Measurements from ENCODE around the gene DAPK1.

The DAPK1 gene

DNA sequence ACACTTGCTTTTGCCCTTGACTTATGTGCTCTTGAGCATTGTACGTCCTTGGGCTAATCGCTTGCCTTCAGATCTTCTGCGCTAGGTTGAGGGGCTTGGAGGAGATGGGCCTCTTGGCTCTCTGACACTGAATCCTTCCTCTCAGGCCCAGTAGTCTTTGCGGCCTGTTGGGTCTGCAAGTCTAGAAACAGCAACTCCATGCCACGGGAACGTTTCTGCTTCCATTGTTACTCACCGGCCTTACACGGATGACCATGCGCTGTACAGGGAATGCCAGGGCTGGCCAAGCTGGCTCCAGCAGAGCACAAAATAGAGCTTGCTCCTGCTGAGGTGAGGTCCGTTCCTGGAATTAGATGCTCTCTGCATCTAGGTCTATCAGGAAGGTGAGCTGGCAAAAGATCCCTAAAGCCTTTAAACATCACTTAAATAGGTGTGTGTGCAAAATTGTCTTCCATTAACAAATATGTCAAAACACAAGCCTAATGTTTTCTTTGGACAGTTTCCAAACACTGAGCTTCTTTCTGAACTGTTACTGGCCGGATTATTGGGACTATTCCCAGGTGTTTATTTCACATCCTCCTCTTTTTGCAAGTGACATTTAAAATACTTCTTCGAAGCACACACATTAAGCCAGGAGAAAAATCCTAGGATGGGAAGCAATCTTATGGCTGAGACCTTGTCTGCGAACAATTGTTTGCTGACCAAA lies 29.7 kb downstream of the DAPK1 start:
- H3K9me3 ChIP-seq (ENCODE audit: control insufficient read depth in 1 of 2, low read length in 2 of 2): no peaks in the 10 kb centered on the region
- no peak overlapping the region for H3K27ac ChIP-seq (ENCODE audit: low read depth, low read length)
- H3K4me1 ChIP-seq (ENCODE audit: control insufficient read depth in 1 of 2, insufficient read depth in 2 of 2, low read length in 2 of 2): peaks cover 3 to 6% of the 10 kb centered on the region in 2 donors
- no peaks in the 10 kb centered on the region for H3K36me3 ChIP-seq (ENCODE audit: control insufficient read depth in 1 of 2, insufficient read depth in 2 of 2, low read length in 2 of 2)
- H3K9ac ChIP-seq (ENCODE audit: low read depth in 1 of 2, low read length in 2 of 2): no peak overlapping the region
- H3K4me3 ChIP-seq (ENCODE audit: low read depth in 1 of 2, low read length in 2 of 2): no peak overlapping the region
- no peaks in the 10 kb centered on the region for H3K27me3 ChIP-seq (ENCODE audit: control insufficient read depth in 1 of 2, insufficient read depth in 2 of 2, low read length in 2 of 2)

DNA sequence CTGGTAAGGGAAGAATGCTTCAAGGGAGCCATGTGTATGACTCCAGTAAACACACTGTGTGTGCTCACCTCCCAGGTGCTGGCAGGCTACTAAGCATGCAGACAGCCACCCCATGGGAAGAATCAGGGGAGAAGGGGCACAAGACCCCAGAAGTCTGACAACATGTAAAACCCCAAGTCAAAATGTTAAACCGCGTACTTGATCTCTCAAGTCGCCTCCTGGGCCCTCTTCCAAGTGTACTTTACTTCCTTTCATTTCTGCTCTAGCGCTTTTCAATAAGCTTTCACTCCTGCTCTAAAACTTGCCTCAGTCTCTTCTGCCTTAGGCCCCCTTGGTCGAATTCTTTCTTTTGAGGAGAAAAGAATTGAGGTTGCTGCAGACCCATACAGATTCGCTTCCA lies 31.3 kb downstream of the DAPK1 start:
- Histone ChIP-seq H3K4me3 (ENCODE audit: low read depth in 1 of 2, low read length in 2 of 2) (no peak overlapping the region), H3K9me3 (ENCODE audit: control insufficient read depth in 1 of 2, low read length in 2 of 2) (no peaks in the 10 kb centered on the region), H3K4me1 (ENCODE audit: control insufficient read depth in 1 of 2, insufficient read depth in 2 of 2, low read length in 2 of 2) (peaks cover 3 to 6% of the 10 kb centered on the region in 2 donors), H3K9ac (ENCODE audit: low read depth in 1 of 2, low read length in 2 of 2) (no peak overlapping the region), H3K27me3 (ENCODE audit: control insufficient read depth in 1 of 2, insufficient read depth in 2 of 2, low read length in 2 of 2) (no peaks in the 10 kb centered on the region), H3K27ac (ENCODE audit: low read depth, low read length) (no peak overlapping the region), H3K36me3 (ENCODE audit: control insufficient read depth in 1 of 2, insufficient read depth in 2 of 2, low read length in 2 of 2) (no peaks in the 10 kb centered on the region)

- no peaks in the 10 kb centered on the region for H3K27me3 ChIP-seq (ENCODE audit: control insufficient read depth in 1 of 2, insufficient read depth in 2 of 2, low read length in 2 of 2)
- no peak overlapping the region for H3K27ac ChIP-seq (ENCODE audit: low read depth, low read length)
- H3K4me3 ChIP-seq (ENCODE audit: low read depth in 1 of 2, low read length in 2 of 2): no peak overlapping the region
- H3K4me1 ChIP-seq (ENCODE audit: control insufficient read depth in 1 of 2, insufficient read depth in 2 of 2, low read length in 2 of 2): peaks cover 3 to 6% of the 10 kb centered on the region in 2 donors
- no peak overlapping the region for H3K9ac ChIP-seq (ENCODE audit: low read depth in 1 of 2, low read length in 2 of 2)
- H3K36me3 ChIP-seq (ENCODE audit: control insufficient read depth in 1 of 2, insufficient read depth in 2 of 2, low read length in 2 of 2): no peaks in the 10 kb centered on the region
- no peaks in the 10 kb centered on the region for H3K9me3 ChIP-seq (ENCODE audit: control insufficient read depth in 1 of 2, low read length in 2 of 2)
Measured at GRCh38 chr9:87529671-87530070, 32.0 kb downstream of the DAPK1 start.

DNA sequence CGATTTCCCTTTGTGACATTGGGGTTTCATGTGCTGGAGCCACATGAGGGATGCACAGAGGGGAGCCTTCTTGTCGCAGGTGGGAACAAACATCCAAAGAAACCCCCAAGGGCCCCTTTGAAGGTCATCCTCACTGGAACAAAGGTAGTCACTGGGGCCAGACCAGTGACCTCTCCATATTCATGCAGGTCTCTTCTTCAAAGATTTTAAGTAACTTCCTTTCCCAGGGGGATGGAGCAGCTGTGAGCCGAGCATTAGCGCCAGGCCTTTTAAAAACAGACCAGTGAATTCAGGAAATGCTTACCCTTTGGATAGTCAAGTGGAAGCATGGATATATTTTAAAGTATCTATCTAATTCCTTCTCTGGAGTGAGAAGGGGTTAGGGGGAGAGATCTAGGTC lies 33.0 kb downstream of the DAPK1 start:
- Histone ChIP-seq H3K27me3 (ENCODE audit: control insufficient read depth in 1 of 2, insufficient read depth in 2 of 2, low read length in 2 of 2) (no peaks in the 10 kb centered on the region), H3K9ac (ENCODE audit: low read depth in 1 of 2, low read length in 2 of 2) (no peak overlapping the region), H3K36me3 (ENCODE audit: control insufficient read depth in 1 of 2, insufficient read depth in 2 of 2, low read length in 2 of 2) (no peaks in the 10 kb centered on the region), H3K4me1 (ENCODE audit: control insufficient read depth in 1 of 2, insufficient read depth in 2 of 2, low read length in 2 of 2) (peaks cover 3 to 6% of the 10 kb centered on the region in 2 donors), H3K4me3 (ENCODE audit: low read depth in 1 of 2, low read length in 2 of 2) (no peak overlapping the region), H3K27ac (ENCODE audit: low read depth, low read length) (no peak overlapping the region), H3K9me3 (ENCODE audit: control insufficient read depth in 1 of 2, low read length in 2 of 2) (no peaks in the 10 kb centered on the region)

- Histone ChIP-seq H3K4me1 (ENCODE audit: control insufficient read depth in 1 of 2, insufficient read depth in 2 of 2, low read length in 2 of 2) (peaks cover 3 to 6% of the 10 kb centered on the region in 2 donors), H3K27ac (ENCODE audit: low read depth, low read length) (no peak overlapping the region), H3K9ac (ENCODE audit: low read depth in 1 of 2, low read length in 2 of 2) (no peak overlapping the region), H3K9me3 (ENCODE audit: control insufficient read depth in 1 of 2, low read length in 2 of 2) (no peaks in the 10 kb centered on the region), H3K27me3 (ENCODE audit: control insufficient read depth in 1 of 2, insufficient read depth in 2 of 2, low read length in 2 of 2) (no peaks in the 10 kb centered on the region), H3K4me3 (ENCODE audit: low read depth in 1 of 2, low read length in 2 of 2) (no peak overlapping the region), H3K36me3 (ENCODE audit: control insufficient read depth in 1 of 2, insufficient read depth in 2 of 2, low read length in 2 of 2) (no peaks in the 10 kb centered on the region)
Measured at GRCh38 chr9:87531370-87532295, 34.0 kb downstream of the DAPK1 start.

- H3K9ac ChIP-seq (ENCODE audit: low read depth in 1 of 2, low read length in 2 of 2): no peak overlapping the region
- no peak overlapping the region for H3K27ac ChIP-seq (ENCODE audit: low read depth, low read length)
- H3K27me3 ChIP-seq (ENCODE audit: control insufficient read depth in 1 of 2, insufficient read depth in 2 of 2, low read length in 2 of 2): no peaks in the 10 kb centered on the region
Measured at GRCh38 chr9:87533271-87533670, 35.6 kb downstream of the DAPK1 start.

DNA sequence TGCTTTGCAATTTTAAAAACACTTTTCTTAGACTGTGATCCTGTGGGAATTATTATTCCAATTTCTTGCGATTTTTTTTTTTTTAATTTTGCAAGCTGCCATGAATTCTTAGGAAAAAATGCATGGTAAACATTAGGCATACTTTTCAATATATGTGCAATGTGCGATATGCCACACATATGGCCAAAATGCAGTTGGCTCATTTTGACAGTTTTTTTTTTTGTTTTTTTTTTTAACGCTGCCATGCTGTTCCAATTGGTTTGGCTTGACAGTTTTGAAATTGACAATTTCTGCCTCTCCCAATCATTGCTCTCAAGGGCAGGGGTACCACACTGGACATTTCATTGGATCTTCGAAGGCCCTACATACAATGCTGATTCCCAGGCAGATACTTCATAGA lies 36.4 kb downstream of the DAPK1 start:
- H3K27ac ChIP-seq (ENCODE audit: low read depth, low read length): no peak overlapping the region
- no peaks in the 10 kb centered on the region for H3K27me3 ChIP-seq (ENCODE audit: control insufficient read depth in 1 of 2, insufficient read depth in 2 of 2, low read length in 2 of 2)
- no peak overlapping the region for H3K4me3 ChIP-seq (ENCODE audit: low read depth in 1 of 2, low read length in 2 of 2)
- H3K9ac ChIP-seq (ENCODE audit: low read depth in 1 of 2, low read length in 2 of 2): no peak overlapping the region
- H3K36me3 ChIP-seq (ENCODE audit: control insufficient read depth in 1 of 2, insufficient read depth in 2 of 2, low read length in 2 of 2): no peaks in the 10 kb centered on the region
- H3K9me3 ChIP-seq (ENCODE audit: control insufficient read depth in 1 of 2, low read length in 2 of 2): no peaks in the 10 kb centered on the region
- peaks cover 3 to 6% of the 10 kb centered on the region in 2 donors for H3K4me1 ChIP-seq (ENCODE audit: control insufficient read depth in 1 of 2, insufficient read depth in 2 of 2, low read length in 2 of 2)

More at GRCh38 chr9:87533271-87533670, 35.6 kb downstream of the DAPK1 start:
- H3K4me1 ChIP-seq (ENCODE audit: control insufficient read depth in 1 of 2, insufficient read depth in 2 of 2, low read length in 2 of 2): peaks cover 3 to 6% of the 10 kb centered on the region in 2 donors
- no peak overlapping the region for H3K4me3 ChIP-seq (ENCODE audit: low read depth in 1 of 2, low read length in 2 of 2)
- no peaks in the 10 kb centered on the region for H3K36me3 ChIP-seq (ENCODE audit: control insufficient read depth in 1 of 2, insufficient read depth in 2 of 2, low read length in 2 of 2)
- no peaks in the 10 kb centered on the region for H3K9me3 ChIP-seq (ENCODE audit: control insufficient read depth in 1 of 2, low read length in 2 of 2)

GRCh38 chr9:87534957-87535356 lies 37.3 kb downstream of the DAPK1 start:
- no peaks in the 10 kb centered on the region for H3K4me1 ChIP-seq (ENCODE audit: control insufficient read depth in 1 of 2, insufficient read depth in 2 of 2, low read length in 2 of 2)
- no peak overlapping the region for H3K27ac ChIP-seq (ENCODE audit: low read depth, low read length)
- no peak overlapping the region for H3K9ac ChIP-seq (ENCODE audit: low read depth in 1 of 2, low read length in 2 of 2)
- H3K4me3 ChIP-seq (ENCODE audit: low read depth in 1 of 2, low read length in 2 of 2): no peak overlapping the region
- H3K36me3 ChIP-seq (ENCODE audit: control insufficient read depth in 1 of 2, insufficient read depth in 2 of 2, low read length in 2 of 2): peaks cover 0 to 2% of the 10 kb centered on the region in 2 donors
- no peaks in the 10 kb centered on the region for H3K27me3 ChIP-seq (ENCODE audit: control insufficient read depth in 1 of 2, insufficient read depth in 2 of 2, low read length in 2 of 2)
- H3K9me3 ChIP-seq (ENCODE audit: control insufficient read depth in 1 of 2, low read length in 2 of 2): no peaks in the 10 kb centered on the region

DNA sequence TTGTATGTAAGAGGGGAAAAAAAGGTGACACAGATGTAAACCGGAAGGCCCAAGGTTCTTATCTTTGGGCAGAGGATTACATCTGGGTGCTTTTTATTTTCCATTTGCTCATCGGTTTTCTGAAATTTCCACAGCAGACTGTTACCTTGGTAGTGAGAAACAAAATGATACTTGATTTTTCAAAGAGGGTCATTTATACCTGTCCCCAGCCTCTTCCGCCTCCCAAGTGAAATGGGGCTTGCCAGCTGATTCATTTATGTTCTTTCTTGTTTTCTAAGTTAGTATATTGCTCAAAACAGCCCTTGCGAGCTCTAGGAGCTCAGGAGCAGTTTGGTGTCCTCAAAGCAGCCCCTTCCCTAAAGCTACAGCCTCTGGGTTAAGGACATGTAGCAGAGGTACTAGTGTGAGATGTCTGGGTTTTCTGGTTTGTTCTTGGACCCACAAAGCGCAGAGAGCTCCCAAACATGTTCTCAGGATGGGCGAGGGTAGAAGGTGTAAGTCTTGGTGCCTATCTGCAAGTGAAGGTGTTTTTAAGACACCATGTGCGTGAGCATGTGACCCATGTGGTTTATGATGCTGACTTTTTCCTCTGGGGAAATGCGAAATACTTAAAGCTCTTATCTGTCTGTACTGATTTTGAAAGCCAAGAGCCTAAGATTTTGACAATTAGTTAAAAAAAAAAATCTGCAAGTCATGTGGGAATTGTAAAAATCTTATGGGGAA lies 38.3 kb downstream of the DAPK1 start:
- no peak overlapping the region for H3K27ac ChIP-seq (ENCODE audit: low read depth, low read length)
- H3K36me3 ChIP-seq (ENCODE audit: control insufficient read depth in 1 of 2, insufficient read depth in 2 of 2, low read length in 2 of 2): peaks cover 0 to 2% of the 10 kb centered on the region in 2 donors
- H3K4me1 ChIP-seq (ENCODE audit: control insufficient read depth in 1 of 2, insufficient read depth in 2 of 2, low read length in 2 of 2): no peaks in the 10 kb centered on the region
- no peaks in the 10 kb centered on the region for H3K9me3 ChIP-seq (ENCODE audit: control insufficient read depth in 1 of 2, low read length in 2 of 2)
- no peak overlapping the region for H3K4me3 ChIP-seq (ENCODE audit: low read depth in 1 of 2, low read length in 2 of 2)
- H3K27me3 ChIP-seq (ENCODE audit: control insufficient read depth in 1 of 2, insufficient read depth in 2 of 2, low read length in 2 of 2): no peaks in the 10 kb centered on the region
- H3K9ac ChIP-seq (ENCODE audit: low read depth in 1 of 2, low read length in 2 of 2): no peak overlapping the region

GRCh38 chr9:87537625-87538024 lies 40.0 kb downstream of the DAPK1 start:
- Histone ChIP-seq H3K27ac (ENCODE audit: low read depth, low read length) (no peak overlapping the region), H3K9ac (ENCODE audit: low read depth in 1 of 2, low read length in 2 of 2) (no peak overlapping the region), H3K4me1 (ENCODE audit: control insufficient read depth in 1 of 2, insufficient read depth in 2 of 2, low read length in 2 of 2) (no peaks in the 10 kb centered on the region), H3K9me3 (ENCODE audit: control insufficient read depth in 1 of 2, low read length in 2 of 2) (no peaks in the 10 kb centered on the region), H3K27me3 (ENCODE audit: control insufficient read depth in 1 of 2, insufficient read depth in 2 of 2, low read length in 2 of 2) (no peaks in the 10 kb centered on the region), H3K36me3 (ENCODE audit: control insufficient read depth in 1 of 2, insufficient read depth in 2 of 2, low read length in 2 of 2) (peaks cover 0 to 2% of the 10 kb centered on the region in 2 donors), H3K4me3 (ENCODE audit: low read depth in 1 of 2, low read length in 2 of 2) (no peak overlapping the region)
